Kasumi-1 (cell line): Measurements from ENCODE around the gene FZD2.
A peak's percentile ranks its signal among the peaks of the same experiment; 100 is the strongest.
"Not testable (repeated sequence)": the region's sequence is repeated elsewhere in the genome, so short reads cannot be mapped to it uniquely, and the experiment has no call there.

Experiments used
- DNase-seq, 2 experiments: peaks; one replicate each; lab custom pipeline; 2025; lab: John Stamatoyannopoulos, UW

Gene FZD2

GRCh38 chr17:44546671-44547606, 10.3 kb upstream of the FZD2 start:
- peak in 1 of 2 experiments; percentile 7 for DNase-seq

GRCh38 chr17:44547625-44548267, 9.5 kb upstream of the FZD2 start:
- DNase-seq: peak; percentile 38 to 45

GRCh38 chr17:44548376-44549230, 8.7 kb upstream of the FZD2 start:
- peak in 1 of 2 experiments; percentile 21 for DNase-seq

- DNase-seq: no peak
Observed at GRCh38 chr17:44549686-44550085, 7.6 kb upstream of the FZD2 start.

- no peak for DNase-seq
Observed at GRCh38 chr17:44552361-44552760, 4.9 kb upstream of the FZD2 start.

GRCh38 chr17:44555099-44555498, 2.2 kb upstream of the FZD2 start:
- DNase-seq: no peak

- DNase-seq: peak; percentile 54 to 69
Observed at GRCh38 chr17:44556166-44556831, 985 bp upstream of the FZD2 start.

GRCh38 chr17:44557651-44558285, 484 bp downstream of the FZD2 start:
- DNase-seq: no peak

GRCh38 chr17:44558334-44558709, 1.0 kb downstream of the FZD2 start:
- no peak for DNase-seq

GRCh38 chr17:44558710-44559633, 1.7 kb downstream of the FZD2 start:
- DNase-seq: no peak

GRCh38 chr17:44559634-44560554, 2.6 kb downstream of the FZD2 start:
- DNase-seq: no peak

GRCh38 chr17:44561237-44561623, 3.9 kb downstream of the FZD2 start:
- DNase-seq: no peak

- no peak for DNase-seq
Observed at GRCh38 chr17:44564429-44564828, 7.1 kb downstream of the FZD2 start.

GRCh38 chr17:44565866-44566443, 8.7 kb downstream of the FZD2 start:
- DNase-seq: peak in 1 of 2 experiments; percentile 7

- DNase-seq: not testable (repeated sequence)
Observed at GRCh38 chr17:44568311-44568944, 11.1 kb downstream of the FZD2 start.

- peak; percentile 34 to 43 for DNase-seq
Observed at GRCh38 chr17:44568945-44569858, 11.9 kb downstream of the FZD2 start.

- no peak for DNase-seq
Observed at GRCh38 chr17:44572801-44573200, 15.5 kb downstream of the FZD2 start.
